HepG2 (cell line): Measurements from ENCODE around the gene ICE2. TPM values are rescaled to one million over a fixed set of nuclear protein-coding genes. Genes with fewer than 3 reads are reported as not detected.

Experiments
- ATAC-seq: fragments of 200-7000 bp; cut with Tn5 transposase; 3 replicates; pipeline ENCODE4 v1.9.1; 2020; ENCODE audit warnings: mild to moderate bottlenecking, moderate library complexity
- BruUV-seq: library from RNA; stranded (reverse); fragments of 400-500 nt; replicated peaks from 2 replicates; lab custom pipeline; 2021; lab: Mats Ljungman, UMichigan
- CTCF ChIA-PET: fragments of 300-600 bp; formaldehyde crosslinking; extraction: SDS; loops from one replicate; lab custom pipeline; 2021; ENCODE audit warnings: low total read pairs, inconsistent platforms, low intra/inter-chr PET ratio; lab: Yijun Ruan, JAX
- POLR2A ChIA-PET: fragments of 350-600 bp; sonication (Branson Sonifier 250); formaldehyde crosslinking; loops from one replicate; lab custom pipeline; 2020; ENCODE audit warnings: antibody characterized with exemption, inconsistent platforms; lab: Yijun Ruan, JAX
- DNase-seq: peaks from one replicate; pipeline ENCODE4 v3.0.0-alpha.2; 2015; ENCODE audit warnings: low spot score
- FAIRE-seq: peaks from 3 replicates; lab custom pipeline; 2011; peaks lifted over from hg19 to GRCh38; lab: Jason Lieb, UNC
- H2AFZ ChIP-seq: one replicate; pipeline ENCODE4 v1.6.1; 2011; ENCODE audit warnings: low read length, inconsistent platforms
- H3K27ac ChIP-seq: fragments of 300-600 bp; 3 replicates; pipeline ENCODE4 v1.8.0; 2011; ENCODE audit warnings: mixed run types, mild to moderate bottlenecking, mixed read lengths, low read length, inconsistent platforms; ENCODE audit not compliant: insufficient read depth; ENCODE audit errors: extremely low read length
- H3K27me3 ChIP-seq, 2 experiments: fragments of 200-600 bp in 1 of 2; 2 replicates in 1 of 2; 3 replicates in 1 of 2; pipeline versions ENCODE4 v1.6.0 to v1.8.0; 2011; ENCODE audit warnings: low read length in 2 of 2, mild to moderate bottlenecking in 2 of 2, moderate library complexity in 2 of 2, inconsistent platforms in 1 of 2; ENCODE audit not compliant: insufficient read depth in 2 of 2, control insufficient read depth in 1 of 2
- H3K36me3 ChIP-seq, 2 experiments: fragments of 200-600 bp in 1 of 2; replicated peaks in 1 of 2; 2 replicates in 1 of 2; 3 replicates in 1 of 2; pipeline versions ENCODE4 v1.5.1 to v1.8.0; 2011; ENCODE audit warnings: low read length in 2 of 2, inconsistent platforms in 1 of 2; ENCODE audit not compliant: insufficient read depth in 2 of 2, control insufficient read depth in 1 of 2
- H3K4me1 ChIP-seq: 2 replicates; pipeline ENCODE4 v1.5.1; 2012; ENCODE audit warnings: low read length, inconsistent platforms; ENCODE audit not compliant: insufficient read depth
- H3K4me2 ChIP-seq: 2 replicates; pipeline ENCODE4 v1.6.0; 2011; ENCODE audit warnings: low read depth, low read length, inconsistent platforms
- H3K4me3 ChIP-seq, 3 experiments: fragments of 200-600 bp in 1 of 3; sonication (generic), shearing (Covaris generic) in 1 of 3; replicated peaks in 1 of 3; 2 replicates each; pipeline ENCODE4 v1.5.1; 2011 to 2016; ENCODE audit warnings: low read length in 3 of 3, inconsistent platforms in 2 of 3, low read depth in 2 of 3, mild to moderate bottlenecking in 2 of 3, control low read depth in 1 of 3, mixed read lengths in 1 of 3; ENCODE audit not compliant: insufficient read depth in 1 of 3
- H3K79me2 ChIP-seq: one replicate; pipeline ENCODE4 v1.6.1; 2011; ENCODE audit warnings: low read length, inconsistent platforms; ENCODE audit not compliant: insufficient read depth
- H3K9ac ChIP-seq: 2 replicates; pipeline ENCODE4 v1.6.0; 2011; ENCODE audit warnings: mild to moderate bottlenecking, low read depth, low read length, inconsistent platforms; ENCODE audit not compliant: insufficient read depth
- H3K9me3 ChIP-seq: 2 replicates; pipeline ENCODE4 v1.5.1; 2012; ENCODE audit warnings: mild to moderate bottlenecking, low read length
- H4K20me1 ChIP-seq: 2 replicates; pipeline ENCODE4 v1.6.0; 2011; ENCODE audit warnings: inconsistent platforms, mild to moderate bottlenecking, low read length, moderate library complexity; ENCODE audit not compliant: insufficient read depth
- HHEX ChIP-seq: IDR thresholded peaks from 2 replicates; pipeline ENCODE4 v1.6.1; 2016; ENCODE audit warnings: control low read depth
- MTA1 ChIP-seq: sonication (generic); formaldehyde crosslinking; IDR thresholded peaks from 2 replicates; pipeline ENCODE4 v1.4.0; 2020; ENCODE audit warnings: missing genetic modification reagents, mild to moderate bottlenecking, borderline replicate concordance
- PBX2 ChIP-seq: IDR thresholded peaks from 2 replicates; pipeline ENCODE4 v1.6.1; 2016; ENCODE audit warnings: control low read depth
- RAD51 ChIP-seq: fragments of 450-650 bp; IDR thresholded peaks from 2 replicates; pipeline ENCODE4 v1.6.1; 2016; ENCODE audit warnings: borderline replicate concordance
- SAFB2 ChIP-seq: sonication (generic); formaldehyde crosslinking; IDR thresholded peaks from 2 replicates; pipeline ENCODE4 v1.5.1; 2020; ENCODE audit warnings: missing genetic modification reagents, low read depth, mild to moderate bottlenecking, borderline replicate concordance
- ZBTB42 ChIP-seq: sonication (generic); formaldehyde crosslinking; IDR thresholded peaks from 2 replicates; pipeline ENCODE4 v1.5.0; 2020; ENCODE audit warnings: mild to moderate bottlenecking, missing genetic modification reagents
- ZNF18 ChIP-seq: sonication (generic); formaldehyde crosslinking; IDR thresholded peaks from 2 replicates; pipeline ENCODE4 v1.8.0; 2022; ENCODE audit warnings: mild to moderate bottlenecking, missing genetic modification reagents; ENCODE audit not compliant: insufficient replicate concordance
- ZNF280B ChIP-seq: sonication (generic); formaldehyde crosslinking; IDR thresholded peaks from 2 replicates; pipeline ENCODE4 v1.5.0; 2020; ENCODE audit warnings: missing genetic modification reagents, mild to moderate bottlenecking, borderline replicate concordance
- ZNF562 ChIP-seq: sonication (generic); formaldehyde crosslinking; IDR thresholded peaks from 2 replicates; pipeline ENCODE4 v1.8.0; 2022; ENCODE audit warnings: missing genetic modification reagents, borderline replicate concordance
- ZNF569 ChIP-seq: sonication (generic); formaldehyde crosslinking; IDR thresholded peaks from 2 replicates; pipeline ENCODE4 v1.5.0; 2020; ENCODE audit warnings: mild to moderate bottlenecking, missing genetic modification reagents, moderate library complexity, borderline replicate concordance
- WGBS: methylation state at CpG from one replicate; pipeline ENCODE4 v1.1.6; 2017; ENCODE audit warnings: low lambda C conversion rate; 5-methylcytosine and 5-hydroxymethylcytosine counted together
- in situ Hi-C: cut with HindIII; loops from 2 replicates; pipeline ENCODE4 v1.10.0; 2017; ENCODE audit warnings: low pct_unique_long_range_greater_than_20kb; ENCODE audit not compliant: extremely low pct_ligation_motif_present
- intact Hi-C: fragments of 100-400 bp; cut with micrococcal nuclease; formaldehyde crosslinking; loops from one replicate; pipeline ENCODE4 v1.10.0; 2022; ENCODE audit not compliant: unreplicated experiment
- polyA plus RNA-seq, 8 experiments: library from polyadenylated mRNA; depleted of rRNA in 3 of 8; stranded (reverse) in 7 of 8; unstranded in 1 of 8; fragments of >200 nt; fragmentation: Illumina TruSeq in 4 of 8; extraction: Trizol in 4 of 8; gene quantifications; 2 replicates each; pipeline versions ENCODE4 v1.2.1 to v1.2.3, GENCODE V29; 2011 to 2016; ENCODE audit warnings: low read depth in 4 of 8, missing spikeins in 1 of 8, mixed read lengths in 1 of 8; ENCODE audit not compliant: insufficient read depth in 1 of 8
- total RNA-seq, 5 experiments: library from RNA; depleted of rRNA; stranded (reverse); fragments of >200 nt; fragmentation: Illumina TruSeq; extraction: Trizol; gene quantifications; 2 replicates each; pipeline ENCODE4 v1.2.3, GENCODE V29; 2016; ENCODE audit warnings: low read depth in 1 of 5

ICE2 gene
- total and polyA plus RNA-seq, 2 of the 13 experiments (the other 11 are each of a cell fraction or from before 2014, with no cell fraction given): 24.8 to 26.4 TPM

DNA sequence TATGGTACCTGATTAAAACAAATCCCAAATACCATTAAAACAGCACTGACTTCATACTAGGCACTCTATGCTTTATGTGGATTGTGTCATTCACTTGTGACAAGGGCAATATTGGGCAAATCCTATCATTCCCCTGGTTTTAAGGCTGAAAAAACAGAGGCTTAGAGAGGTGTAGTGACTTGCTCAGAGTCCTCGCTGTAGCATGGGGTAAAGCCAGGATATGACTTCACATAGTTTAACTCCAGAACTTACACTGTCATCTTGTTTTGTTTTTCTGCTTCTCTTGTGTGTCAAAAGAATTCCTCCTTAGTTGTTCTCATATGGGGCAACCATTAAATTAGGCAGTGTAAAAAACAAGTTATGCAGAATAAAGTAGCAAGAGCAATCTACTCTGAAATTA lies 40.3 kb upstream of the ICE2 start:
- Histone ChIP-seq H3K4me2 (no peak overlapping the region), H3K9ac (no peak overlapping the region), H3K36me3 (peaks cover 8 to 30% of the 10 kb centered on the region in 2 experiments), H3K27ac (no peak overlapping the region), H3K9me3 (no peaks in the 10 kb centered on the region), H3K4me1 (no peaks in the 10 kb centered on the region), H3K27me3 (no peaks in the 10 kb centered on the region), H3K79me2 (peaks cover 11% of the 10 kb centered on the region), H2AFZ (no peak overlapping the region), H3K4me3 (no peak overlapping the region), H4K20me1 (peaks cover 14% of the 10 kb centered on the region)
- 100% methylated on average over 1 of the region's 1 CpG for WGBS
- CTCF ChIA-PET: no interaction called here
- BruUV-seq: no TSS peak
- FAIRE-seq (no peak), ATAC-seq (no peak), DNase-seq (no peak)
- in situ Hi-C loops (no loop called here), intact Hi-C loops (no loop called here)
- POLR2A ChIA-PET: no interaction called here
- TF ChIP-seq ZNF562 (no peak), MTA1 (CRISPR knock-in tag) (no peak), ZNF18 (CRISPR knock-in tag) (no peak), RAD51 (no peak), ZBTB42 (CRISPR knock-in tag) (no peak), HHEX (no peak), PBX2 (CRISPR knock-in tag) (no peak), ZNF569 (CRISPR knock-in tag) (no peak), SAFB2 (no peak), ZNF280B (CRISPR knock-in tag) (no peak)
